ENCODE measurements around the gene PRRC2A. TPM values are rescaled to one million over a fixed set of nuclear protein-coding genes. Genes with fewer than 3 reads are reported as not detected.
A peak's percentile ranks its signal among the peaks of the same experiment; 100 is the strongest.

Gene PRRC2A
- total RNA-seq, 1 donor from 2014 or later, result 74.6 TPM

GRCh38 chr6:31575335-31575901, 45.1 kb upstream of the PRRC2A start, which contains the start of gene TNF:
TSS of gene TNF (plus strand) at chr6:31575565. CDS start at chr6:31575742, 177 bp downstream.
- DNase-seq (ENCODE audit: extremely low spot score in 2 of 2), result no peak
- TF ChIP-seq POLR2AphosphoS5 (IDR thresholded peaks at IDR 0.05; ENCODE audit: insufficient read depth in 1 of 2, low read depth in 1 of 2) (peak in 1 of 2 donors; percentile 56), CTCF (IDR thresholded peaks at IDR 0.05) (no peak), POLR2A (IDR thresholded peaks at IDR 0.05) (peak in 1 of 2 donors; percentile 16)
- Histone ChIP-seq H3K4me1 (peaks cover 2% of the 10 kb centered on the region), H3K4me3 (peak within 1 kb of the TSS; percentile 28 to 33), H3K27me3 (no peaks in the 10 kb centered on the region), H3K9me3 (no peaks in the 10 kb centered on the region), H3K27ac (peak within 1 kb of the TSS; percentile 9), H3K36me3 (no peaks in the 10 kb centered on the region)
- intact Hi-C loops (cut with DNase I), result no loop called here

GRCh38 chr6:31575952-31576685, 44.4 kb upstream of the PRRC2A start:
- no peaks in the 10 kb centered on the region for H3K36me3 ChIP-seq
- peak overlapping the region; percentile 28 to 33 for H3K4me3 ChIP-seq
- H3K27ac ChIP-seq, result peak overlapping the region; percentile 9
- no peak for DNase-seq (ENCODE audit: extremely low spot score in 2 of 2)
- intact Hi-C loops (cut with DNase I), result no loop called here
- no peaks in the 10 kb centered on the region for H3K9me3 ChIP-seq
- no peaks in the 10 kb centered on the region for H3K27me3 ChIP-seq
- TF ChIP-seq POLR2A (IDR thresholded peaks at IDR 0.05) (no peak), POLR2AphosphoS5 (IDR thresholded peaks at IDR 0.05; ENCODE audit: insufficient read depth in 1 of 2, low read depth in 1 of 2) (no peak), CTCF (IDR thresholded peaks at IDR 0.05) (no peak)
- peaks cover 5% of the 10 kb centered on the region for H3K4me1 ChIP-seq

- H3K27ac ChIP-seq, result no peak overlapping the region
- H3K36me3 ChIP-seq, result no peaks in the 10 kb centered on the region
- H3K4me1 ChIP-seq, result peaks cover 15% of the 10 kb centered on the region
- no peak for DNase-seq (ENCODE audit: extremely low spot score in 2 of 2)
- H3K27me3 ChIP-seq, result no peaks in the 10 kb centered on the region
- H3K4me3 ChIP-seq, result no peak overlapping the region
- intact Hi-C loops (cut with DNase I), result no loop called here
- no peaks in the 10 kb centered on the region for H3K9me3 ChIP-seq
- TF ChIP-seq CTCF (IDR thresholded peaks at IDR 0.05) (no peak), POLR2AphosphoS5 (IDR thresholded peaks at IDR 0.05; ENCODE audit: insufficient read depth in 1 of 2, low read depth in 1 of 2) (no peak), POLR2A (IDR thresholded peaks at IDR 0.05) (no peak)
Observed at GRCh38 chr6:31576897-31577578, 43.5 kb upstream of the PRRC2A start.

- DNase-seq (ENCODE audit: extremely low spot score in 2 of 2), result no peak
- H3K4me1 ChIP-seq, result peaks cover 20% of the 10 kb centered on the region
- no peak overlapping the region for H3K4me3 ChIP-seq
- H3K36me3 ChIP-seq, result no peaks in the 10 kb centered on the region
- intact Hi-C loops (cut with DNase I), result no loop called here
- H3K9me3 ChIP-seq, result no peaks in the 10 kb centered on the region
- H3K27me3 ChIP-seq, result no peaks in the 10 kb centered on the region
- H3K27ac ChIP-seq, result no peak overlapping the region
- TF ChIP-seq CTCF (IDR thresholded peaks at IDR 0.05) (no peak), POLR2A (IDR thresholded peaks at IDR 0.05) (no peak), POLR2AphosphoS5 (IDR thresholded peaks at IDR 0.05; ENCODE audit: insufficient read depth in 1 of 2, low read depth in 1 of 2) (no peak)
Observed at GRCh38 chr6:31577579-31577966, 42.9 kb upstream of the PRRC2A start.
